NCI-H82 treated with DMSO at 0.1 percent for 48 hours (cell line): ENCODE data around the gene LRMDA.

ENCODE experiments used
- DNase-seq: peaks from one replicate; lab custom pipeline; 2025; ENCODE audit not compliant: unreplicated experiment; lab: John Stamatoyannopoulos, UW

Gene LRMDA

GRCh38 chr10:76334255-76334654, 902.8 kb downstream of the LRMDA start:
- DNase-seq, result no peak

- no peak for DNase-seq
Measured at GRCh38 chr10:76336213-76336963, 905.0 kb downstream of the LRMDA start.

GRCh38 chr10:76337641-76338040, 906.2 kb downstream of the LRMDA start:
- no peak for DNase-seq

GRCh38 chr10:76338187-76338586, 906.8 kb downstream of the LRMDA start:
- no peak for DNase-seq

GRCh38 chr10:76341740-76342139, 910.3 kb downstream of the LRMDA start:
- DNase-seq, result no peak

- DNase-seq, result no peak
Measured at GRCh38 chr10:76342996-76343395, 911.6 kb downstream of the LRMDA start.

GRCh38 chr10:76347832-76348231, 916.4 kb downstream of the LRMDA start:
- no peak for DNase-seq

GRCh38 chr10:76350583-76350982, 919.2 kb downstream of the LRMDA start:
- DNase-seq, result no peak

- DNase-seq, result no peak
Measured at GRCh38 chr10:76352300-76352699, 920.9 kb downstream of the LRMDA start.

- no peak for DNase-seq
Measured at GRCh38 chr10:76353237-76353851, 921.9 kb downstream of the LRMDA start.

- DNase-seq, result no peak
Measured at GRCh38 chr10:76354212-76354738, 922.9 kb downstream of the LRMDA start.

- no peak for DNase-seq
Measured at GRCh38 chr10:76354921-76355320, 923.5 kb downstream of the LRMDA start.

- no peak for DNase-seq
Measured at GRCh38 chr10:76356557-76356956, 925.1 kb downstream of the LRMDA start.

- DNase-seq, result no peak
Measured at GRCh38 chr10:76357726-76358415, 926.4 kb downstream of the LRMDA start.

GRCh38 chr10:76358743-76359395, 927.4 kb downstream of the LRMDA start:
- DNase-seq, result no peak

GRCh38 chr10:76375761-76376160, 944.3 kb downstream of the LRMDA start:
- no peak for DNase-seq

GRCh38 chr10:76382381-76382851, 951.0 kb downstream of the LRMDA start:
- DNase-seq, result no peak

- DNase-seq, result no peak
Measured at GRCh38 chr10:76388321-76389023, 957.0 kb downstream of the LRMDA start.

GRCh38 chr10:76393875-76394706, 962.7 kb downstream of the LRMDA start:
- DNase-seq, result no peak

GRCh38 chr10:76394707-76395042, 963.3 kb downstream of the LRMDA start:
- no peak for DNase-seq
